ENCODE measurements around the gene AP4E1.

Gene AP4E1

GRCh38 chr15:50996641-50997040 lies 88.2 kb downstream of the AP4E1 start:
- no peak overlapping the region for H3K4me3 ChIP-seq (ENCODE audit: low read depth, low read length)
- no peak for TF ChIP-seq CTCF (IDR thresholded peaks at IDR 0.05; ENCODE audit: low read depth, low read length)

GRCh38 chr15:50997371-50998051 lies 89.0 kb downstream of the AP4E1 start:
- H3K4me3 ChIP-seq (ENCODE audit: low read depth, low read length), result no peak overlapping the region
- no peak for TF ChIP-seq CTCF (IDR thresholded peaks at IDR 0.05; ENCODE audit: low read depth, low read length)

- TF ChIP-seq CTCF (IDR thresholded peaks at IDR 0.05; ENCODE audit: low read depth, low read length), result no peak
- H3K4me3 ChIP-seq (ENCODE audit: low read depth, low read length), result no peak overlapping the region
These were observed 95.6 kb downstream of the AP4E1 start for GRCh38 chr15:51004103-51004551.

- no peak overlapping the region for H3K4me3 ChIP-seq (ENCODE audit: low read depth, low read length)
- no peak for TF ChIP-seq CTCF (IDR thresholded peaks at IDR 0.05; ENCODE audit: low read depth, low read length)
These were observed 98.0 kb downstream of the AP4E1 start for GRCh38 chr15:51006336-51006985.

- no peak overlapping the region for H3K4me3 ChIP-seq (ENCODE audit: low read depth, low read length)
- TF ChIP-seq CTCF (IDR thresholded peaks at IDR 0.05; ENCODE audit: low read depth, low read length), result no peak
These were observed 98.7 kb downstream of the AP4E1 start for GRCh38 chr15:51007131-51007666.

GRCh38 chr15:51011212-51011611 lies 102.7 kb downstream of the AP4E1 start:
- H3K4me3 ChIP-seq (ENCODE audit: low read depth, low read length), result no peak overlapping the region
- no peak for TF ChIP-seq CTCF (IDR thresholded peaks at IDR 0.05; ENCODE audit: low read depth, low read length)

- no peak overlapping the region for H3K4me3 ChIP-seq (ENCODE audit: low read depth, low read length)
- no peak for TF ChIP-seq CTCF (IDR thresholded peaks at IDR 0.05; ENCODE audit: low read depth, low read length)
These were observed 108.1 kb downstream of the AP4E1 start for GRCh38 chr15:51016615-51017014.

All from WI38 (cell line).